K562 (cell line): ENCODE results near the gene ACCSL. TPM values are rescaled to one million over a fixed set of nuclear protein-coding genes. Genes with fewer than 3 reads are reported as not detected.

ENCODE experiments used
- ATAC-seq: fragments of 200-7000 bp; cut with Tn5 transposase; 3 replicates; pipeline ENCODE4 v1.9.1; 2020; ENCODE audit warnings: moderate library complexity
- BruUV-seq: library from RNA; stranded (reverse); fragments of 400-500 nt; replicated peaks from 2 replicates; lab custom pipeline; 2021; lab: Mats Ljungman, UMichigan
- CTCF ChIA-PET: fragments of 300-600 bp; formaldehyde crosslinking; extraction: SDS; loops from one replicate; lab custom pipeline; 2021; ENCODE audit warnings: low intra/inter-chr PET ratio; lab: Yijun Ruan, JAX
- POLR2A ChIA-PET: fragments of 300-600, 350-650 bp; sonication (Branson Sonifier 250); formaldehyde crosslinking; extraction: SDS; loops from one replicate; lab custom pipeline; 2021; ENCODE audit warnings: antibody characterized with exemption, inconsistent platforms; lab: Yijun Ruan, JAX
- DNase-seq, 4 experiments: peaks; one replicate each; pipeline versions ENCODE4 v3.0.0 to v3.0.0-alpha.2; 2011 to 2018; ENCODE audit warnings: low spot score in 3 of 4, mixed read lengths in 3 of 4; ENCODE audit errors: extremely low read depth in 1 of 4
- FAIRE-seq: peaks from 2 replicates; lab custom pipeline; 2011; peaks lifted over from hg19 to GRCh38; lab: Jason Lieb, UNC
- H2AFZ ChIP-seq: 2 replicates; pipeline ENCODE4 v1.6.0; 2011; ENCODE audit warnings: low read depth, low read length, control low read depth, inconsistent platforms
- H3K27ac ChIP-seq: fragments of 200-600 bp; 3 replicates; pipeline ENCODE4 v1.8.0; 2011; ENCODE audit warnings: low read depth, mild to moderate bottlenecking, control low read depth, inconsistent platforms, low read length, moderate library complexity, mixed read lengths; ENCODE audit errors: extremely low read depth
- H3K27me3 ChIP-seq, 2 experiments: fragments of 300-600 bp in 1 of 2; 2 replicates in 1 of 2; 3 replicates in 1 of 2; pipeline versions ENCODE4 v1.6.0 to v1.8.0; 2011; ENCODE audit warnings: inconsistent platforms in 2 of 2, low read length in 2 of 2, mild to moderate bottlenecking in 1 of 2, mixed read lengths in 1 of 2, moderate library complexity in 1 of 2; ENCODE audit not compliant: control insufficient read depth in 2 of 2, insufficient read depth in 2 of 2
- H3K36me3 ChIP-seq: fragments of 300-600 bp; 3 replicates; pipeline ENCODE4 v1.8.0; 2011; ENCODE audit warnings: mild to moderate bottlenecking, low read length, inconsistent platforms; ENCODE audit not compliant: control insufficient read depth, insufficient read depth
- H3K4me1 ChIP-seq, 2 experiments: fragments of 200-600 bp in 1 of 2; replicated peaks in 1 of 2; 2 replicates in 1 of 2; 3 replicates in 1 of 2; pipeline versions ENCODE4 v1.5.1 to v1.8.0; 2011; ENCODE audit warnings: inconsistent platforms in 2 of 2, low read length in 2 of 2, mild to moderate bottlenecking in 1 of 2, mixed read lengths in 1 of 2, moderate library complexity in 1 of 2; ENCODE audit not compliant: control insufficient read depth in 2 of 2, insufficient read depth in 2 of 2
- H3K4me2 ChIP-seq: 2 replicates; pipeline ENCODE4 v1.6.1; 2011; ENCODE audit warnings: low read length, control low read depth, inconsistent platforms, mixed read lengths; ENCODE audit not compliant: insufficient read depth
- H3K4me3 ChIP-seq: fragments of 200-600 bp; sonication (generic), shearing (Covaris generic); 2 replicates; pipeline ENCODE4 v1.5.1; 2016; ENCODE audit warnings: control low read depth, inconsistent platforms
- H3K79me2 ChIP-seq: fragments of 200-600 bp; 3 replicates; pipeline ENCODE4 v1.8.0; 2011; ENCODE audit warnings: low read length, inconsistent platforms; ENCODE audit not compliant: control insufficient read depth, insufficient read depth
- H3K9ac ChIP-seq, 2 experiments: 2 replicates each; pipeline versions ENCODE4 v1.6.0 to v1.6.1; 2011; ENCODE audit warnings: low read depth in 2 of 2, low read length in 2 of 2, control low read depth in 1 of 2, inconsistent platforms in 1 of 2, mild to moderate bottlenecking in 1 of 2, mixed read lengths in 1 of 2; ENCODE audit not compliant: insufficient read depth in 1 of 2
- H3K9me1 ChIP-seq: one replicate; pipeline ENCODE4 v1.6.0; 2011; ENCODE audit warnings: inconsistent platforms, mild to moderate bottlenecking, low read length, moderate library complexity; ENCODE audit not compliant: control insufficient read depth, insufficient read depth
- H3K9me3 ChIP-seq: replicated peaks from 2 replicates; pipeline ENCODE4 v1.5.1; 2011; ENCODE audit warnings: low read depth, low read length, inconsistent platforms; ENCODE audit not compliant: control insufficient read depth, insufficient read depth
- H4K20me1 ChIP-seq: replicated peaks from 2 replicates; pipeline ENCODE4 v1.6.1; 2011; ENCODE audit warnings: low read length, inconsistent platforms, mixed read lengths; ENCODE audit not compliant: control insufficient read depth, insufficient read depth
- CCAR2 ChIP-seq: fragments of 200-400 bp; formaldehyde crosslinking; IDR thresholded peaks from 2 replicates; pipeline ENCODE4 v1.6.1; 2017; ENCODE audit warnings: mild to moderate bottlenecking, low read depth, low read length
- CREB5 ChIP-seq: fragments of 250-450 bp; sonication (Bioruptor Pico); IDR thresholded peaks from 2 replicates; pipeline ENCODE4 v1.5.0; 2020; ENCODE audit warnings: mild to moderate bottlenecking
- E2F3 ChIP-seq: fragments of 250-450 bp; sonication (Bioruptor Pico); IDR thresholded peaks from 2 replicates; pipeline ENCODE4 v1.4.0; 2020; ENCODE audit warnings: mild to moderate bottlenecking
- GABPB2 ChIP-seq: fragments of 250-450 bp; sonication (Bioruptor Pico); conservative IDR thresholded peaks from 2 replicates; pipeline ENCODE4 v1.5.1; 2021; ENCODE audit warnings: mild to moderate bottlenecking
- HNRNPUL1 ChIP-seq: fragments of 200-400 bp; formaldehyde crosslinking; IDR thresholded peaks from 2 replicates; pipeline ENCODE4 v1.6.1; 2017; ENCODE audit warnings: low read length
- TCF15 ChIP-seq: fragments of 250-450 bp; sonication (Bioruptor Pico); IDR thresholded peaks from 2 replicates; pipeline ENCODE4 v1.8.0; 2022; ENCODE audit warnings: moderate library complexity, mild to moderate bottlenecking, inconsistent platforms
- ZBTB7A ChIP-seq: IDR thresholded peaks from 2 replicates; pipeline ENCODE4 v1.6.1; 2011; ENCODE audit warnings: low read depth, mild to moderate bottlenecking, low read length, moderate library complexity, borderline replicate concordance; ENCODE audit not compliant: control insufficient read depth
- ZFP91 ChIP-seq: sonication (generic); formaldehyde crosslinking; IDR thresholded peaks from 2 replicates; pipeline ENCODE4 v1.8.0; 2022; ENCODE audit warnings: mild to moderate bottlenecking, missing genetic modification reagents
- ZNF398 ChIP-seq: fragments of 250-450 bp; sonication (Bioruptor Pico); IDR thresholded peaks from 2 replicates; pipeline ENCODE4 v1.8.0; 2021; ENCODE audit warnings: moderate library complexity, mild to moderate bottlenecking, inconsistent platforms
- ZNF436 ChIP-seq: fragments of 250-450, 450-650 bp; sonication (Bioruptor Pico); formaldehyde crosslinking; IDR thresholded peaks from 2 replicates; pipeline ENCODE4 v1.7.0; 2020; ENCODE audit warnings: mild to moderate bottlenecking
- WGBS: fragments of 100-300 bp; shearing (Covaris generic); methylation state at CpG from one replicate; pipeline ENCODE4 v1.1.6; 2016; ENCODE audit warnings: low coverage, mixed read lengths; ENCODE audit not compliant: insufficient coverage; ENCODE audit errors: missing lambda C conversion rate; 5-methylcytosine and 5-hydroxymethylcytosine counted together
- in situ Hi-C: fragments of 300-500 bp; cut with MboI; formaldehyde crosslinking; loops from 4 replicates; pipeline ENCODE4 v1.15.0; 2018; ENCODE audit warnings: inconsistent platforms, mixed read lengths
- intact Hi-C: fragments of 100-400 bp; cut with micrococcal nuclease; formaldehyde crosslinking; loops from 2 replicates; pipeline ENCODE4 v1.14.2; 2022
- polyA plus RNA-seq, 8 experiments: library from polyadenylated mRNA; depleted of rRNA in 4 of 8; stranded (reverse) in 5 of 8; unstranded in 3 of 8; fragments of >200 nt; fragmentation: Nextera tagmentation in 2 of 8; fragmentation: Illumina TruSeq in 1 of 8; extraction: Ambion mirVana in 2 of 8; extraction: Trizol in 1 of 8; gene quantifications; 2 replicates each; pipeline versions ENCODE4 v1.2.1 to v1.2.3, GENCODE V29; 2011 to 2014; ENCODE audit warnings: inconsistent platforms in 1 of 8, missing spikeins in 1 of 8
- total RNA-seq, 7 experiments: library from RNA; depleted of rRNA in 6 of 7; stranded (reverse); fragments of >200 nt in 6 of 7; fragmentation: Illumina TruSeq in 2 of 7; extraction: Trizol in 2 of 7; gene quantifications; 2 replicates each; pipeline versions ENCODE4 v1.2.1 to v1.2.3, GENCODE V29; 2011 to 2021; ENCODE audit warnings: low replicate concordance in 1 of 7

ACCSL gene
- total and polyA plus RNA-seq, 9 of the 15 experiments (the other 6 are each of a cell fraction or from before 2014, with no cell fraction given), result not detected

GRCh38 chr11:44016131-44016530 is 31.6 kb upstream of the ACCSL start:
- Histone ChIP-seq H3K4me1 (no peaks in the 10 kb centered on the region; a peak in 2 of 5 replicates), H4K20me1 (no peaks in the 10 kb centered on the region), H3K79me2 (no peaks in the 10 kb centered on the region), H2AFZ (no peak overlapping the region), H3K9me3 (no peaks in the 10 kb centered on the region), H3K36me3 (no peaks in the 10 kb centered on the region), H3K27me3 (peaks cover 12 to 31% of the 10 kb centered on the region in 2 experiments; a peak in 4 of 5 replicates), H3K4me3 (no peak overlapping the region), H3K9ac (no peak overlapping the region), H3K9me1 (no peaks in the 10 kb centered on the region), H3K4me2 (no peak overlapping the region), H3K27ac (no peak overlapping the region)
- in situ Hi-C loops, result no loop called here
- ChIA-PET CTCF (no interaction called here), POLR2A (interaction anchor here (0.8 to 1.6 kb wide), 2 partner anchors 19 to 21 kb away, joined by 3 read pairs; no protein-coding TSS in a partner anchor)
- ATAC-seq (no peak), FAIRE-seq (no peak), DNase-seq (no peak)
- no peak for TF ChIP-seq GABPB2 (CRISPR knock-in tag)
- no peak for TF ChIP-seq ZNF398 (CRISPR knock-in tag)
- no peak for TF ChIP-seq ZBTB7A
- TF ChIP-seq CREB5 (CRISPR knock-in tag), result no peak
- TF ChIP-seq CCAR2, result no peak
- TF ChIP-seq E2F3 (CRISPR knock-in tag), result no peak
- TF ChIP-seq ZNF436 (CRISPR knock-in tag), result no peak
- no peak for TF ChIP-seq ZFP91 (CRISPR knock-in tag)
- no peak for TF ChIP-seq TCF15 (CRISPR knock-in tag)
- no peak for TF ChIP-seq HNRNPUL1
- intact Hi-C loops, result no loop called here
- no TSS peak for BruUV-seq
- 3% methylated on average over 5 of the region's 5 CpGs for WGBS
